ENCODE results near the gene GDA.

GDA gene

GRCh38 chr9:72145733-72146505 lies 3.3 kb upstream of the GDA start:
- TF ChIP-seq CTCF (IDR thresholded peaks at IDR 0.05; ENCODE audit: low read depth, low read length), result no peak
- H3K9me3 ChIP-seq, result no peaks in the 10 kb centered on the region
- DNase-seq, result no peak
- no peaks in the 10 kb centered on the region for H3K4me1 ChIP-seq
- no peaks in the 10 kb centered on the region for H3K36me3 ChIP-seq
- no peak overlapping the region for H3K4me3 ChIP-seq (ENCODE audit: low read depth, low read length)
- peaks cover 23% of the 10 kb centered on the region for H3K27me3 ChIP-seq

DNA sequence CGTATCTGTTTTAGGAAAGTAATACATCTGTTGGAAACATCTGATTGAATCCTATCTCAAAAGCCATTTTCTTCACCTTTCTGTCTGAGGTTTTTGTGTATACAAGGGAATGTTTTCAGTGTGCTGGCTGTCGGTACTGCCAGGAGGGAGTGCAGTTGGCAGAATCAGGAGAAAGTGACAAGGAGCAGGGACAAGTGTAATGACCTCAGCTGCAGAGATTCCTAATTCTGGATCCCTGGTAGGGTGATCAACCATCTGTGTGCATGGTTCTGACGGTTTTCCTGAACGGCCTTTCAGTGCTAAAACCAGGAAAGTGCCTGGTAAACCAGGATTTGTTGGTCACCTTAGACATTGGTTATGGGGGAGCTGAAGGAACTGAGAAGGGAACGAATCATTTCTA lies 1.6 kb upstream of the GDA start:
- Histone ChIP-seq H3K27me3 (peaks cover 23% of the 10 kb centered on the region), H3K4me3 (ENCODE audit: low read depth, low read length) (no peak overlapping the region), H3K9me3 (no peaks in the 10 kb centered on the region), H3K36me3 (no peaks in the 10 kb centered on the region), H3K4me1 (no peaks in the 10 kb centered on the region)
- DNase-seq, result no peak
- TF ChIP-seq CTCF (IDR thresholded peaks at IDR 0.05; ENCODE audit: low read depth, low read length), result no peak

GRCh38 chr9:72150127-72150526 lies 887 bp downstream of the GDA start:
- peaks cover 23% of the 10 kb centered on the region for H3K27me3 ChIP-seq
- no peaks in the 10 kb centered on the region for H3K36me3 ChIP-seq
- no peak for TF ChIP-seq CTCF (IDR thresholded peaks at IDR 0.05; ENCODE audit: low read depth, low read length)
- DNase-seq, result no peak
- H3K9me3 ChIP-seq, result no peaks in the 10 kb centered on the region
- no peak overlapping the region for H3K4me3 ChIP-seq (ENCODE audit: low read depth, low read length)
- no peaks in the 10 kb centered on the region for H3K4me1 ChIP-seq

DNA sequence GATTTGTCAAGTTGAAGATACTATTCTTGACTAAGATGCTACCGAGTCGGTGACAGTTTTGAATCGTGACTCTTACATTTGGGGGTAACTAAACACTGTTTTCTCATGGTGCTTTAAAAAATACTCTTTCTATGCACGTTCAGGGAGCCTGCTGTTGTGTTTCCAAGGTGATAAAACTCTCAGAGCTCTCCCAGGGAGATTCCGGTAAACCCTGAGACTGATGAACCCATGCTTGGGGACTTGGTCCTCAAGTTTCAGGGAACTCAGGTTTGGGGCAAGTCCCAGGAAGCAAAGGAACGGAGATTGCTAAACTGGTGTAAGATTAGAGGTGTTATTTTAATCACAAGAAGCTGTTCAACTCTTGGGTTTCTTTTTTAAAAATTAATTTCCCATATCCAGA lies 1.4 kb downstream of the GDA start:
- H3K9me3 ChIP-seq, result no peaks in the 10 kb centered on the region
- TF ChIP-seq CTCF (IDR thresholded peaks at IDR 0.05; ENCODE audit: low read depth, low read length), result no peak
- no peak overlapping the region for H3K4me3 ChIP-seq (ENCODE audit: low read depth, low read length)
- no peaks in the 10 kb centered on the region for H3K4me1 ChIP-seq
- H3K27me3 ChIP-seq, result peaks cover 23% of the 10 kb centered on the region
- H3K36me3 ChIP-seq, result no peaks in the 10 kb centered on the region
- no peak for DNase-seq

- no peak for DNase-seq
- no peaks in the 10 kb centered on the region for H3K4me1 ChIP-seq
- no peaks in the 10 kb centered on the region for H3K9me3 ChIP-seq
- H3K36me3 ChIP-seq, result no peaks in the 10 kb centered on the region
- peaks cover 23% of the 10 kb centered on the region for H3K27me3 ChIP-seq
- H3K4me3 ChIP-seq (ENCODE audit: low read depth, low read length), result no peak overlapping the region
- TF ChIP-seq CTCF (IDR thresholded peaks at IDR 0.05; ENCODE audit: low read depth, low read length), result no peak
Observed at GRCh38 chr9:72151104-72151503, 1.9 kb downstream of the GDA start.

GRCh38 chr9:72154468-72155285 lies 5.4 kb downstream of the GDA start:
- H3K27me3 ChIP-seq, result peaks cover 9% of the 10 kb centered on the region
- H3K36me3 ChIP-seq, result no peaks in the 10 kb centered on the region
- no peak for DNase-seq
- H3K4me3 ChIP-seq (ENCODE audit: low read depth, low read length), result no peak overlapping the region
- TF ChIP-seq CTCF (IDR thresholded peaks at IDR 0.05; ENCODE audit: low read depth, low read length), result no peak
- no peaks in the 10 kb centered on the region for H3K4me1 ChIP-seq
- H3K9me3 ChIP-seq, result no peaks in the 10 kb centered on the region
